Gastrocnemius medialis (tissue), 4 donors: ENCODE results near the gene TFB2M.

ENCODE experiments used
- CTCF ChIP-seq, 5 experiments: fragments of 450-650 bp in 3 of 5; fragments of 200-600 bp in 2 of 5; sonication (generic) in 2 of 5; IDR thresholded peaks in 4 of 5; conservative IDR thresholded peaks in 1 of 5; 1 replicate in 4 of 5; 2 replicates in 1 of 5; pipeline ENCODE4 v1.5.1; 2016 to 2019; ENCODE audit warnings: antibody characterized with exemption in 5 of 5, mild to moderate bottlenecking in 3 of 5, moderate library complexity in 3 of 5
- POLR2A ChIP-seq, 2 donors: fragments of 450-650 bp; IDR thresholded peaks; one replicate each; pipeline ENCODE4 v1.6.1; 2017; ENCODE audit warnings: antibody characterized with exemption in 2 of 2, mild to moderate bottlenecking in 2 of 2, moderate library complexity in 2 of 2

GRCh38 chr1:246549665-246550064 is 16.4 kb downstream of the TFB2M start:
- no peak for TF ChIP-seq CTCF (IDR thresholded peaks at IDR 0.05 in 4 of 5, conservative IDR thresholded peaks at IDR 0.05 in 1 of 5)
- no peak for TF ChIP-seq POLR2A (IDR thresholded peaks at IDR 0.05)
